ENCODE data around the gene VPS11.
"Not testable (repeated sequence)": the region's sequence is repeated elsewhere in the genome, so short reads cannot be mapped to it uniquely, and the experiment has no call there.

Gene VPS11

GRCh38 chr11:119067371-119068222, at the start of gene VPS11:
TSS of gene VPS11 (plus strand) at chr11:119067818. CDS start at chr11:119067824, 6 bp downstream.
- DNase-seq = peak; percentile 80

GRCh38 chr11:119018074-119018938, 49.3 kb upstream of the VPS11 start, which contains the start of the genes RPS25 and TRAPPC4:
TSS of gene RPS25 (minus strand) at chr11:119018343. CDS start at chr11:119018284, 59 bp downstream.
TSS of gene TRAPPC4 (plus strand) at chr11:119018766. CDS start at chr11:119018796, 30 bp downstream.
- peak; percentile 90 for DNase-seq

GRCh38 chr11:119019996-119020395, 47.6 kb upstream of the VPS11 start:
- no peak for DNase-seq

- no peak for DNase-seq
Measured at GRCh38 chr11:119021631-119022030, 46.0 kb upstream of the VPS11 start.

GRCh38 chr11:119023741-119024140, 43.9 kb upstream of the VPS11 start:
- no peak for DNase-seq

GRCh38 chr11:119024430-119025098, 43.1 kb upstream of the VPS11 start:
- no peak for DNase-seq

GRCh38 chr11:119025099-119025473, 42.5 kb upstream of the VPS11 start:
- DNase-seq = no peak

- DNase-seq = no peak
Measured at GRCh38 chr11:119025541-119025940, 42.1 kb upstream of the VPS11 start.

GRCh38 chr11:119025978-119026766, 41.4 kb upstream of the VPS11 start:
- no peak for DNase-seq

GRCh38 chr11:119026970-119027369, 40.6 kb upstream of the VPS11 start:
- DNase-seq = no peak

GRCh38 chr11:119027561-119028345, 39.9 kb upstream of the VPS11 start:
- no peak for DNase-seq

GRCh38 chr11:119028346-119029068, 39.1 kb upstream of the VPS11 start:
- no peak for DNase-seq

- DNase-seq = no peak
Measured at GRCh38 chr11:119029069-119029339, 38.6 kb upstream of the VPS11 start.

GRCh38 chr11:119029340-119030028, 38.1 kb upstream of the VPS11 start:
- no peak for DNase-seq

- no peak for DNase-seq
Measured at GRCh38 chr11:119030029-119030328, 37.6 kb upstream of the VPS11 start.

- peak; percentile 83 for DNase-seq
Measured at GRCh38 chr11:119030329-119031047, 37.1 kb upstream of the VPS11 start, which contains the start of gene SLC37A4. TSS of gene SLC37A4 (minus strand) at chr11:119030877.

- no peak for DNase-seq
Measured at GRCh38 chr11:119031912-119032280, 35.7 kb upstream of the VPS11 start.

GRCh38 chr11:119033421-119033820, 34.2 kb upstream of the VPS11 start:
- not testable (repeated sequence) for DNase-seq

- no peak for DNase-seq
Measured at GRCh38 chr11:119034813-119035212, 32.8 kb upstream of the VPS11 start.

- DNase-seq = no peak
Measured at GRCh38 chr11:119038884-119039283, 28.7 kb upstream of the VPS11 start.

Measured in DMS 273 treated with DMSO at 0.1 percent for 48 hours (cell line).